T-helper 1 cell (primary cell): Measurements from ENCODE around the gene ZNF613.
"Not testable (repeated sequence)": the region's sequence is repeated elsewhere in the genome, so short reads cannot be mapped to it uniquely, and the experiment has no call there.

Source experiments
- DNase-seq, 5 donors: peaks; one replicate each; pipeline ENCODE4 v3.0.0-alpha.2; 2012 to 2020

The ZNF613 gene

GRCh38 chr19:51944798-51945552 lies 17.7 kb downstream of the ZNF613 start:
- no peak for DNase-seq

GRCh38 chr19:51946602-51947001 lies 19.3 kb downstream of the ZNF613 start:
- no peak for DNase-seq

- DNase-seq: no peak
Measured at GRCh38 chr19:51948975-51949374, 21.7 kb downstream of the ZNF613 start.

GRCh38 chr19:51957846-51958245 lies 30.6 kb downstream of the ZNF613 start:
- not testable (repeated sequence) for DNase-seq

GRCh38 chr19:51959791-51960190 lies 32.5 kb downstream of the ZNF613 start:
- no peak for DNase-seq

- DNase-seq: not testable (repeated sequence)
Measured at GRCh38 chr19:51960621-51961233, 33.5 kb downstream of the ZNF613 start.

GRCh38 chr19:51965583-51965982 lies 38.3 kb downstream of the ZNF613 start:
- DNase-seq: no peak

- no peak for DNase-seq
Measured at GRCh38 chr19:51970718-51971117, 43.4 kb downstream of the ZNF613 start.

GRCh38 chr19:51971624-51972023 lies 44.4 kb downstream of the ZNF613 start:
- DNase-seq: peak in 1 of 5 donors; percentile 7

- not testable (repeated sequence) for DNase-seq
Measured at GRCh38 chr19:51975787-51976186, 48.5 kb downstream of the ZNF613 start.

- DNase-seq: no peak
Measured at GRCh38 chr19:51976852-51977251, 49.6 kb downstream of the ZNF613 start.

GRCh38 chr19:51977346-51977745 lies 50.1 kb downstream of the ZNF613 start:
- no peak for DNase-seq

- DNase-seq: no peak
Measured at GRCh38 chr19:51978882-51979281, 51.6 kb downstream of the ZNF613 start.

GRCh38 chr19:51980116-51980736 lies 53.0 kb downstream of the ZNF613 start:
- no peak for DNase-seq

GRCh38 chr19:51980926-51981325 lies 53.7 kb downstream of the ZNF613 start:
- not testable (repeated sequence) for DNase-seq

GRCh38 chr19:51983361-51983760 lies 56.1 kb downstream of the ZNF613 start:
- DNase-seq: no peak

GRCh38 chr19:51986309-51987291 lies 59.3 kb downstream of the ZNF613 start, which contains the start of gene ZNF350:
Gene ZNF350, minus strand, starts transcription at chr19:51986840. Its CDS starts 12,480 bp downstream, at chr19:51974360.
- DNase-seq: peak; percentile 80 to 93 (median 86)

GRCh38 chr19:51993422-51993821 lies 66.2 kb downstream of the ZNF613 start:
- DNase-seq: no peak

GRCh38 chr19:51994048-51994644 lies 66.9 kb downstream of the ZNF613 start:
- no peak for DNase-seq
